T47D (cell line): ENCODE results near the gene CYTH4.

Source experiments
- DNase-seq, 2 experiments: peaks; one replicate each; pipeline versions ENCODE4 v3.0.0 to v3.0.0-alpha.2; 2011 to 2012; ENCODE audit warnings: low read depth in 1 of 2, low spot score in 1 of 2
- JUND ChIP-seq: IDR thresholded peaks from 2 replicates; pipeline ENCODE4 v1.6.1; 2012; ENCODE audit warnings: low read depth
- in situ Hi-C: cut with HindIII; loops from 2 replicates; pipeline ENCODE4 v1.10.0; 2016; ENCODE audit warnings: low sequenced_read_pairs, low pct_unique_long_range_greater_than_20kb

The CYTH4 gene

GRCh38 chr22:37267135-37267587 lies 15.1 kb upstream of the CYTH4 start:
- peak in 1 of 2 experiments; percentile 10 for DNase-seq
- no peak for TF ChIP-seq JUND
- in situ Hi-C loops = no loop called here

GRCh38 chr22:37267661-37268413 lies 14.5 kb upstream of the CYTH4 start:
- in situ Hi-C loops = no loop called here
- no peak for TF ChIP-seq JUND

GRCh38 chr22:37269936-37270678 lies 12.2 kb upstream of the CYTH4 start:
- in situ Hi-C loops = no loop called here
- no peak for TF ChIP-seq JUND
- no peak for DNase-seq

More at GRCh38 chr22:37267661-37268413, 14.5 kb upstream of the CYTH4 start:
- DNase-seq = no peak

- no peak for TF ChIP-seq JUND
- in situ Hi-C loops = no loop called here
- DNase-seq = no peak
Measured at GRCh38 chr22:37270928-37271650, 11.2 kb upstream of the CYTH4 start.

GRCh38 chr22:37273126-37273845 lies 9.0 kb upstream of the CYTH4 start:
- DNase-seq = no peak
- TF ChIP-seq JUND = no peak
- in situ Hi-C loops = no loop called here

GRCh38 chr22:37273846-37274225 lies 8.5 kb upstream of the CYTH4 start:
- in situ Hi-C loops = no loop called here
- no peak for TF ChIP-seq JUND

GRCh38 chr22:37274380-37274862 lies 7.9 kb upstream of the CYTH4 start:
- TF ChIP-seq JUND = no peak
- DNase-seq = no peak
- in situ Hi-C loops = no loop called here

More at GRCh38 chr22:37273846-37274225, 8.5 kb upstream of the CYTH4 start:
- no peak for DNase-seq

- in situ Hi-C loops = no loop called here
- DNase-seq = no peak
- TF ChIP-seq JUND = no peak
Measured at GRCh38 chr22:37275134-37275533, 7.2 kb upstream of the CYTH4 start.

- TF ChIP-seq JUND = no peak
- no peak for DNase-seq
- in situ Hi-C loops = no loop called here
Measured at GRCh38 chr22:37275622-37276021, 6.7 kb upstream of the CYTH4 start.

- DNase-seq = no peak
- in situ Hi-C loops = no loop called here
- no peak for TF ChIP-seq JUND
Measured at GRCh38 chr22:37276776-37277175, 5.5 kb upstream of the CYTH4 start.

GRCh38 chr22:37277384-37277783 lies 4.9 kb upstream of the CYTH4 start:
- in situ Hi-C loops = no loop called here

GRCh38 chr22:37278261-37278660 lies 4.0 kb upstream of the CYTH4 start:
- no peak for TF ChIP-seq JUND
- in situ Hi-C loops = no loop called here
- no peak for DNase-seq

More at GRCh38 chr22:37277384-37277783, 4.9 kb upstream of the CYTH4 start:
- no peak for DNase-seq
- TF ChIP-seq JUND = no peak
